ENCODE data around the gene C16orf87.

- no peak for TF ChIP-seq POLR2A (IDR thresholded peaks at IDR 0.05)
- TF ChIP-seq CTCF (IDR thresholded peaks at IDR 0.05), result no peak
- TF ChIP-seq POLR2AphosphoS5 (IDR thresholded peaks at IDR 0.05), result no peak
- TF ChIP-seq EP300 (IDR thresholded peaks at IDR 0.05), result no peak
These were observed 17.4 kb downstream of the C16orf87 start for GRCh38 chr16:46813611-46814010.
